Vagina (tissue), 2 donors: Measurements from ENCODE around the gene PCNX2.

Source experiments
- POLR2A ChIP-seq, 2 donors: fragments of 450-650 bp; IDR thresholded peaks; one replicate each; pipeline ENCODE4 v1.6.1; 2017; ENCODE audit warnings: antibody characterized with exemption in 2 of 2, mild to moderate bottlenecking in 2 of 2, moderate library complexity in 2 of 2
- POLR2AphosphoS5 ChIP-seq, 2 donors: sonication (generic); formaldehyde crosslinking; IDR thresholded peaks; one replicate each; pipeline ENCODE4 v1.9.0; 2017; ENCODE audit warnings: antibody characterized with exemption in 2 of 2, mild to moderate bottlenecking in 2 of 2, low read depth in 1 of 2; ENCODE audit not compliant: insufficient read depth in 1 of 2
- TF ChIP-seq, protein P1 (sequence below), 3 experiments: fragments of 450-650 bp in 2 of 3; fragments of 200-600 bp in 1 of 3; sonication (generic) in 1 of 3; IDR thresholded peaks; one replicate each; pipeline ENCODE4 v1.5.1; 2017 to 2019; ENCODE audit warnings: antibody characterized with exemption in 3 of 3, mild to moderate bottlenecking in 2 of 3, moderate library complexity in 2 of 3

DNA sequence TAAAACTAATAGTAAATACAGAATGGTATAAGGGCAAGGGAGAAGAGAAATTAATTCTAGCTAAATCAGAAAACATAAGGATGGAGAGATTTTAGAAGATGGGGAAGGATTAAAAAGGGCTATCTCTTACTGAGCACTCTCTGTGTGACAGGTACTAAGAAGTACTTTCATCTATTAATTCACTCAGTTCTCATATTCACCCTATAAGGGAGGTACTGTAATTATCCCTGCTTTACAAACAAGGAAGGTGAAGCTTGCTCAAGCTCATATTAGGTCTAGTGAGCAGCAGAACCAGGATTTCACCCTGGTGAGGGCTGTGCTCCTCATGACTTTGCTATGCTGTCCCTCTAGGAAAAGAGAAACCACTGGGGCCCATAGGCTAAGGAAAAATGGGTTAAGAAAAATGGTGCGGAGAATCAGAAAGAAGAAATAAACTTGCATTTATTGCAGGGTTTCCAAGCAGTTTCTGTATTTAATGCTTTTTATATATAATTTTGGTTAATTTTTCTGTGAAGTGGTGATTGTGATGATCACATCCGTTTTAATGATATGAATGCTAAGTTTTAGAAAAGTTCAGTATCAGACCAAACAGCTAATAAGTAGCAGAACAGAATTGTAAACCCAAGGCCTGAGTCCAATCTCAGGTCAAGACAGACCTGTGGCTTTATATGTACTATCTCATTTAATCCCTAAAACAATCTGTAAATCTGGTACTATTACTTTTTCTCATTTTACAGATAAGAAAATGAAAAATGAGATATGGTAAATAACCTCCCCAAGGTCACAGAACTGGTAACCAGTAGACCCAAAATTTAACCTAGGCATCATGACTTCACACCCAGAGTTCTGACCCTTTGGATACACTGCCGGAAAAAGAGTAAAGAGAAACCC is 1.7 kb downstream of the PCNX2 start:
- TF ChIP-seq, protein P1, sequence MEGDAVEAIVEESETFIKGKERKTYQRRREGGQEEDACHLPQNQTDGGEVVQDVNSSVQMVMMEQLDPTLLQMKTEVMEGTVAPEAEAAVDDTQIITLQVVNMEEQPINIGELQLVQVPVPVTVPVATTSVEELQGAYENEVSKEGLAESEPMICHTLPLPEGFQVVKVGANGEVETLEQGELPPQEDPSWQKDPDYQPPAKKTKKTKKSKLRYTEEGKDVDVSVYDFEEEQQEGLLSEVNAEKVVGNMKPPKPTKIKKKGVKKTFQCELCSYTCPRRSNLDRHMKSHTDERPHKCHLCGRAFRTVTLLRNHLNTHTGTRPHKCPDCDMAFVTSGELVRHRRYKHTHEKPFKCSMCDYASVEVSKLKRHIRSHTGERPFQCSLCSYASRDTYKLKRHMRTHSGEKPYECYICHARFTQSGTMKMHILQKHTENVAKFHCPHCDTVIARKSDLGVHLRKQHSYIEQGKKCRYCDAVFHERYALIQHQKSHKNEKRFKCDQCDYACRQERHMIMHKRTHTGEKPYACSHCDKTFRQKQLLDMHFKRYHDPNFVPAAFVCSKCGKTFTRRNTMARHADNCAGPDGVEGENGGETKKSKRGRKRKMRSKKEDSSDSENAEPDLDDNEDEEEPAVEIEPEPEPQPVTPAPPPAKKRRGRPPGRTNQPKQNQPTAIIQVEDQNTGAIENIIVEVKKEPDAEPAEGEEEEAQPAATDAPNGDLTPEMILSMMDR (IDR thresholded peaks at IDR 0.05), result no peak
- TF ChIP-seq POLR2A (IDR thresholded peaks at IDR 0.05) (no peak), POLR2AphosphoS5 (IDR thresholded peaks at IDR 0.05; ENCODE audit: insufficient read depth in 1 of 2, low read depth in 1 of 2) (no peak)
